Caco-2 (cell line): ENCODE measurements around the gene CEACAM4. TPM values are rescaled to one million over a fixed set of nuclear protein-coding genes. Genes with fewer than 3 reads are reported as not detected.
A peak's percentile ranks its signal among the peaks of the same experiment; 100 is the strongest.

Experiments used
- BruUV-seq: library from RNA; stranded (reverse); fragments of 400-500 nt; replicated peaks from 2 replicates; lab custom pipeline; 2021; lab: Mats Ljungman, UMichigan
- CTCF ChIA-PET: fragments of 300-600 bp; sonication (Branson Sonifier 250); formaldehyde crosslinking; loops from one replicate; lab custom pipeline; 2022; ENCODE audit warnings: antibody characterized with exemption; lab: Charles Lee
- POLR2A ChIA-PET: fragments of 300-600 bp; sonication (Branson Sonifier 250); formaldehyde crosslinking; loops from one replicate; lab custom pipeline; 2022; ENCODE audit warnings: antibody characterized with exemption; lab: Charles Lee
- DNase-seq, 2 experiments: peaks; one replicate each; pipeline versions ENCODE4 v3.0.0 to v3.0.0-alpha.2; 2020 to 2022
- H3K27me3 ChIP-seq: replicated peaks from 2 replicates; pipeline ENCODE4 v1.6.0; 2011; ENCODE audit warnings: low read length; ENCODE audit not compliant: control insufficient read depth, insufficient read depth
- H3K36me3 ChIP-seq: 2 replicates; pipeline ENCODE4 v1.5.1; 2011; ENCODE audit warnings: low read length; ENCODE audit not compliant: control insufficient read depth, insufficient read depth
- H3K4me1 ChIP-seq: fragments of 250-450 bp; sonication (Bioruptor Pico); 2 replicates; pipeline ENCODE4 v1.5.1; 2020; ENCODE audit warnings: mild to moderate bottlenecking
- H3K4me3 ChIP-seq: 2 replicates; pipeline ENCODE4 v1.5.1; 2011; ENCODE audit warnings: low read depth, mild to moderate bottlenecking, control low read depth, low read length
- H3K9me3 ChIP-seq: fragments of 250-450 bp; sonication (Bioruptor Pico); 2 replicates; pipeline ENCODE4 v1.5.1; 2020; ENCODE audit warnings: mild to moderate bottlenecking, moderate library complexity
- H3K27ac Mint-ChIP-seq: one replicate; pipeline ENCODE4 v1.8.0; 2022; ENCODE audit warnings: mixed read lengths; ENCODE audit not compliant: unreplicated experiment
- H3K27me3 Mint-ChIP-seq: one replicate; pipeline ENCODE4 v1.8.0; 2022; ENCODE audit warnings: mixed read lengths; ENCODE audit not compliant: insufficient read depth, unreplicated experiment
- H3K36me3 Mint-ChIP-seq: one replicate; pipeline ENCODE4 v1.8.0; 2022; ENCODE audit warnings: mild to moderate bottlenecking, mixed read lengths; ENCODE audit not compliant: insufficient read depth, unreplicated experiment
- H3K4me1 Mint-ChIP-seq: one replicate; pipeline ENCODE4 v1.8.0; 2022; ENCODE audit warnings: low read depth, mixed read lengths; ENCODE audit not compliant: unreplicated experiment
- H3K4me3 Mint-ChIP-seq: one replicate; pipeline ENCODE4 v1.8.0; 2022; ENCODE audit warnings: mild to moderate bottlenecking, moderate library complexity, mixed read lengths; ENCODE audit not compliant: unreplicated experiment
- H3K9me3 Mint-ChIP-seq: one replicate; pipeline ENCODE4 v1.8.0; 2022; ENCODE audit warnings: mixed read lengths; ENCODE audit not compliant: unreplicated experiment
- CTCF ChIP-seq, 2 experiments: fragments of 200-600 bp in 1 of 2; IDR thresholded peaks; 1 replicate in 1 of 2; 2 replicates in 1 of 2; pipeline versions ENCODE4 v1.5.1 to v1.8.0; 2011 to 2022; ENCODE audit warnings: antibody characterized with exemption in 1 of 2, control low read depth in 1 of 2, inconsistent platforms in 1 of 2, low read depth in 1 of 2, low read length in 1 of 2, mild to moderate bottlenecking in 1 of 2, moderate library complexity in 1 of 2; ENCODE audit not compliant: insufficient read depth in 1 of 2, severe bottlenecking in 1 of 2, unreplicated experiment in 1 of 2
- intact Hi-C: fragments of 100-400 bp; cut with micrococcal nuclease; formaldehyde crosslinking; loops from one replicate; pipeline ENCODE4 v1.10.0; 2022; ENCODE audit not compliant: unreplicated experiment
- total RNA-seq: library from RNA; stranded (reverse); gene quantifications from 2 replicates; pipeline ENCODE4 v1.2.3, GENCODE V29; 2022

CEACAM4 gene
- total RNA-seq, 1 experiment from 2014 or later: not detected

- Histone ChIP-seq H3K4me1 (no peaks in the 10 kb centered on the region), H3K27me3 (no peaks in the 10 kb centered on the region), H3K4me3 (no peak overlapping the region), H3K36me3 (no peaks in the 10 kb centered on the region), H3K9me3 (no peaks in the 10 kb centered on the region)
- DNase-seq: peak in 1 of 2 experiments; percentile 64
- no peaks in the 10 kb centered on the region for H3K9me3 Mint-ChIP-seq
- no peak overlapping the region for H3K27ac Mint-ChIP-seq
- CTCF ChIA-PET: interaction anchor here (1.8 kb wide), 1 partner anchor 47 kb away, joined by 3 read pairs; no protein-coding TSS in a partner anchor
- peak; percentile 75 to 79 for TF ChIP-seq CTCF (IDR thresholded peaks at IDR 0.05; ENCODE audit: insufficient read depth in 1 of 2, low read depth in 1 of 2, low read length in 1 of 2, severe bottlenecking in 1 of 2, unreplicated experiment in 1 of 2)
- BruUV-seq: no TSS peak
- no peaks in the 10 kb centered on the region for H3K36me3 Mint-ChIP-seq
- no peaks in the 10 kb centered on the region for H3K4me1 Mint-ChIP-seq
- no peak overlapping the region for H3K4me3 Mint-ChIP-seq
- intact Hi-C loops: no loop called here
- peaks cover 11% of the 10 kb centered on the region for H3K27me3 Mint-ChIP-seq
- POLR2A ChIA-PET: no interaction called here
Measured at GRCh38 chr19:41595258-41595889, 31.5 kb downstream of the CEACAM4 start.

- BruUV-seq: no TSS peak
- Mint-ChIP-seq H3K4me3 (no peak overlapping the region), H3K27me3 (peaks cover 7% of the 10 kb centered on the region), H3K36me3 (no peaks in the 10 kb centered on the region), H3K9me3 (no peaks in the 10 kb centered on the region), H3K27ac (no peak overlapping the region), H3K4me1 (no peaks in the 10 kb centered on the region)
- Histone ChIP-seq H3K36me3 (no peaks in the 10 kb centered on the region), H3K4me1 (no peaks in the 10 kb centered on the region), H3K27me3 (no peaks in the 10 kb centered on the region; the same call in 1 of the 2 replicates), H3K9me3 (no peaks in the 10 kb centered on the region), H3K4me3 (no peak overlapping the region)
- CTCF ChIA-PET: no interaction called here
- TF ChIP-seq CTCF (IDR thresholded peaks at IDR 0.05; ENCODE audit: insufficient read depth in 1 of 2, low read depth in 1 of 2, low read length in 1 of 2, severe bottlenecking in 1 of 2, unreplicated experiment in 1 of 2): no peak
- no peak for DNase-seq
- intact Hi-C loops: no loop called here
- POLR2A ChIA-PET: no interaction called here
Measured at GRCh38 chr19:41591951-41592562, 34.8 kb downstream of the CEACAM4 start.

- Mint-ChIP-seq H3K4me1 (no peaks in the 10 kb centered on the region), H3K27ac (no peak overlapping the region), H3K9me3 (no peaks in the 10 kb centered on the region), H3K36me3 (no peaks in the 10 kb centered on the region), H3K27me3 (peaks cover 7% of the 10 kb centered on the region), H3K4me3 (no peak overlapping the region)
- ChIA-PET CTCF (interaction anchor here (1.1 kb wide), 1 partner anchor 12 kb away, joined by 3 read pairs; no protein-coding TSS in a partner anchor), POLR2A (no interaction called here)
- intact Hi-C loops: no loop called here
- no peak for DNase-seq
- no peaks in the 10 kb centered on the region for H3K36me3 ChIP-seq
- H3K9me3 ChIP-seq: no peaks in the 10 kb centered on the region
- H3K27me3 ChIP-seq: no peaks in the 10 kb centered on the region; the same call in 1 of the 2 replicates
- no TSS peak for BruUV-seq
- no peak for TF ChIP-seq CTCF (IDR thresholded peaks at IDR 0.05; ENCODE audit: insufficient read depth in 1 of 2, low read depth in 1 of 2, low read length in 1 of 2, severe bottlenecking in 1 of 2, unreplicated experiment in 1 of 2)
- H3K4me1 ChIP-seq: no peaks in the 10 kb centered on the region
- H3K4me3 ChIP-seq: no peak overlapping the region
Measured at GRCh38 chr19:41590936-41591335, 35.9 kb downstream of the CEACAM4 start.
